Ascending aorta (tissue), 2 donors: ENCODE data around the gene TMPRSS6. TPM values are rescaled to one million over a fixed set of nuclear protein-coding genes. Genes with fewer than 3 reads are reported as not detected.

Source experiments
- DNase-seq, 2 donors: peaks; one replicate each; pipeline ENCODE4 v3.0.0-alpha.2; 2019; ENCODE audit warnings: low spot score in 2 of 2
- H3K27ac ChIP-seq, 2 donors: fragments of 200-600 bp; sonication (generic); one replicate each; pipeline ENCODE4 v1.5.1; 2016 to 2017; ENCODE audit warnings: mild to moderate bottlenecking in 1 of 2
- H3K27me3 ChIP-seq: fragments of 200-600 bp; sonication (generic); one replicate; pipeline ENCODE4 v1.5.1; 2017
- H3K36me3 ChIP-seq, 2 donors: fragments of 200-600 bp; sonication (generic); one replicate each; pipeline ENCODE4 v1.5.1; 2016
- H3K4me1 ChIP-seq, 2 donors: fragments of 200-600 bp; sonication (generic); one replicate each; pipeline ENCODE4 v1.5.1; 2016 to 2017; ENCODE audit warnings: mild to moderate bottlenecking in 1 of 2
- H3K4me3 ChIP-seq, 2 donors: fragments of 200-600 bp; sonication (generic); one replicate each; pipeline ENCODE4 v1.5.1; 2016 to 2017; ENCODE audit warnings: mild to moderate bottlenecking in 1 of 2
- H3K9me3 ChIP-seq, 2 donors: fragments of 200-600 bp; sonication (generic); one replicate each; pipeline ENCODE4 v1.5.1; 2016
- intact Hi-C: fragments of 100-400 bp; cut with DNase I; formaldehyde crosslinking; loops from one replicate; pipeline ENCODE4 v1.15.1; 2023
- total RNA-seq: library from RNA; depleted of rRNA; stranded (reverse); fragments of >200 nt; gene quantifications from one replicate; pipeline ENCODE4 v1.1.0, GENCODE V29; 2016
- TF ChIP-seq, protein P1 (sequence below), 3 experiments: fragments of 200-600 bp in 2 of 3; fragments of 450-650 bp in 1 of 3; sonication (generic) in 2 of 3; IDR thresholded peaks; one replicate each; pipeline ENCODE4 v1.5.1; 2016 to 2019; ENCODE audit warnings: antibody characterized with exemption in 3 of 3, mild to moderate bottlenecking in 1 of 3, moderate library complexity in 1 of 3

Gene TMPRSS6
- total RNA-seq, 1 donor from 2014 or later, result not detected

DNA sequence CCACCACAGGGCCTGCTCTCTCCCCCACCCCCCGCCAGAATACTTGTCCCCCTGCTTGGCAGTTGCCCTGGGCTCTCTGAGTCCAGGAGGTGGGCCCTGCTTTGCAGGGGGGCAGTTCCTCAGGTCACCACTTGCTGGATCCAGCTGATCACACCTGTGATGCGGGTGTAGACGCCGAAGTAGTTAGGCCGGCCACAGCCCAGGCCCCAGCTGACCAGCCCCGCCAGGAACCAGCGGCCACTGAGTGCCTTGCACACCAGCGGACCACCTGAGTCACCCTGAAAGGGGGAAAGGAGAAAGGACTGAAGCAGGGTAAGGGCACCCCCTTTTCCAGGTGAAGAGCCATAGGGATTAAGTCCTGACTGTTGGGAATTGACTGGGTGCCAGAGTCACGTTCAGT lies 43.6 kb downstream of the TMPRSS6 start:
- H3K36me3 ChIP-seq, result peaks cover 0 to 2% of the 10 kb centered on the region in 2 donors
- intact Hi-C loops, result no loop called here
- TF ChIP-seq, protein P1, sequence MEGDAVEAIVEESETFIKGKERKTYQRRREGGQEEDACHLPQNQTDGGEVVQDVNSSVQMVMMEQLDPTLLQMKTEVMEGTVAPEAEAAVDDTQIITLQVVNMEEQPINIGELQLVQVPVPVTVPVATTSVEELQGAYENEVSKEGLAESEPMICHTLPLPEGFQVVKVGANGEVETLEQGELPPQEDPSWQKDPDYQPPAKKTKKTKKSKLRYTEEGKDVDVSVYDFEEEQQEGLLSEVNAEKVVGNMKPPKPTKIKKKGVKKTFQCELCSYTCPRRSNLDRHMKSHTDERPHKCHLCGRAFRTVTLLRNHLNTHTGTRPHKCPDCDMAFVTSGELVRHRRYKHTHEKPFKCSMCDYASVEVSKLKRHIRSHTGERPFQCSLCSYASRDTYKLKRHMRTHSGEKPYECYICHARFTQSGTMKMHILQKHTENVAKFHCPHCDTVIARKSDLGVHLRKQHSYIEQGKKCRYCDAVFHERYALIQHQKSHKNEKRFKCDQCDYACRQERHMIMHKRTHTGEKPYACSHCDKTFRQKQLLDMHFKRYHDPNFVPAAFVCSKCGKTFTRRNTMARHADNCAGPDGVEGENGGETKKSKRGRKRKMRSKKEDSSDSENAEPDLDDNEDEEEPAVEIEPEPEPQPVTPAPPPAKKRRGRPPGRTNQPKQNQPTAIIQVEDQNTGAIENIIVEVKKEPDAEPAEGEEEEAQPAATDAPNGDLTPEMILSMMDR (IDR thresholded peaks at IDR 0.05), result no peak
- H3K9me3 ChIP-seq, result no peaks in the 10 kb centered on the region
- DNase-seq, result no peak
- no peak overlapping the region for H3K4me3 ChIP-seq
- no peak overlapping the region for H3K27ac ChIP-seq
- H3K4me1 ChIP-seq, result no peaks in the 10 kb centered on the region
- peaks cover 6% of the 10 kb centered on the region for H3K27me3 ChIP-seq

- Histone ChIP-seq H3K36me3 (peaks cover 4 to 10% of the 10 kb centered on the region in 2 donors), H3K4me3 (no peak overlapping the region), H3K27ac (no peak overlapping the region), H3K27me3 (peaks cover 6% of the 10 kb centered on the region), H3K4me1 (no peaks in the 10 kb centered on the region), H3K9me3 (no peaks in the 10 kb centered on the region)
- no peak for DNase-seq
- TF ChIP-seq, protein P1 (IDR thresholded peaks at IDR 0.05), result no peak
- intact Hi-C loops, result no loop called here
These were observed 44.3 kb downstream of the TMPRSS6 start for GRCh38 chr22:37065180-37065579.

DNA sequence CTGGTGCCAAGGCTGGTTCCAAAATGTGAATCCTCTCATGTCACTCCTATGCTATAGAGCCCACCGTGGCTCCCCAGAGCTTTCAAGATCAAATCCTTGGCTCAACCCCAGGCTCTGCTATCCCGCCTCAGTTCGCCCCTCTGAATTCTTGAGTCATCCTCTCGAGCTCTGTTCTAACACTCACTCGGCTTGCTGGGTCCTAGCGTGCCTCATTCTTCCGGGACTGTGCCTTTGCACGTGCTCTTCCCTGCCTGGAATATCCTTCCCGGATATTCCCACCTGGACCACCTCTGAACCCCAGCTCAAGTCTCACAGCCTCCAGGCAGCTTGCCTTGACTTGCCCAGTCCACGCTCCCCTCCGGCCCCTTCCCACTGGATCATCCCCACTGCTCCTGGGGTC lies 45.0 kb downstream of the TMPRSS6 start:
- TF ChIP-seq, protein P1 (IDR thresholded peaks at IDR 0.05), result no peak
- intact Hi-C loops, result no loop called here
- H3K4me3 ChIP-seq, result no peak overlapping the region

GRCh38 chr22:37063431-37064420 lies 45.8 kb downstream of the TMPRSS6 start:
- TF ChIP-seq, protein P1 (IDR thresholded peaks at IDR 0.05), result no peak
- Histone ChIP-seq H3K27ac (no peak overlapping the region), H3K27me3 (no peaks in the 10 kb centered on the region), H3K4me3 (no peak overlapping the region), H3K9me3 (no peaks in the 10 kb centered on the region), H3K36me3 (peaks cover 16 to 25% of the 10 kb centered on the region in 2 donors), H3K4me1 (no peaks in the 10 kb centered on the region)
- intact Hi-C loops, result no loop called here
- no peak for DNase-seq

More for the DNA sequence above, 45.0 kb downstream of the TMPRSS6 start:
- H3K27me3 ChIP-seq, result peaks cover 6% of the 10 kb centered on the region
- no peaks in the 10 kb centered on the region for H3K9me3 ChIP-seq
- H3K36me3 ChIP-seq, result peaks cover 10 to 16% of the 10 kb centered on the region in 2 donors
- no peak overlapping the region for H3K27ac ChIP-seq
- H3K4me1 ChIP-seq, result no peaks in the 10 kb centered on the region
- DNase-seq, result no peak

DNA sequence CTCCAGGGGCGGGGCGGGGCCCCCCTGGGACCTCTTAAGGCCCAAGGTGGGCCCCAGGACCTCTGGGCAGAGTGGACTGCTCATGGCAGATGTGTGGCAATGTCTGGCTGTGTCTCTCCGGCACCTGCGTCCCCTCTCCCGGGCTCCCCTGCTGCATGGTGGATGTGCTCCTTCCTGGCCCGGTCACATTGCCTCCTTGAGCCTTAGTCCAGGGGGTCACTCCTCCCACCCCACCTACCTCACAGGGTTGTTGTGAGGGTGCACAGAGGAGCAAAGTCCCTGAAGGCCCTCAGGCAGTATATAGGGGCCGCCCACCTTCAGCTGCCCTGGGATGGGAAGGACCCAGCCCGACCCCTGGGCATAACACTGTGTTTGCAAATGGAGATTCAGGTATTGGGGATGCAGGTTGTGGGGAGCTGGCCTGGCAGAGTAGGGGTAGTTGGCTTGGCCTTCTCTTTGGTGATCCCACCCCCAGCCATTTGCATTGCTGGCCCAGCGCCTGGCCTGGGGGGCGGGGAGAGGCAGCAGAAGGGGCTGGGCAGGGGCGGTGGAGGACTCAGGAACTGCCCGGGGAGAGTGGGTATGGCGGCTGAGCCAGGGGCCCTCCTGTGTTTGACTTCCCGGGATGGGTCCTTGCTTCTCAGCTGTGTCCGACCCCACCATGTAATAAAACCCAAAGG lies 46.7 kb downstream of the TMPRSS6 start:
- TF ChIP-seq, protein P1 (IDR thresholded peaks at IDR 0.05), result no peak
- intact Hi-C loops, result no loop called here
- no peak for DNase-seq
- H3K36me3 ChIP-seq, result peaks cover 17 to 33% of the 10 kb centered on the region in 2 donors
- H3K4me1 ChIP-seq, result no peaks in the 10 kb centered on the region
- H3K27ac ChIP-seq, result no peak overlapping the region
- no peaks in the 10 kb centered on the region for H3K9me3 ChIP-seq
- no peak overlapping the region for H3K4me3 ChIP-seq
- no peaks in the 10 kb centered on the region for H3K27me3 ChIP-seq
